GM18907 (cell line): Measurements from ENCODE around the gene MTFP1.
"Not testable (repeated sequence)": the region's sequence is repeated elsewhere in the genome, so short reads cannot be mapped to it uniquely, and the experiment has no call there.

ENCODE experiments used
- ATAC-seq: cut with Tn5 transposase; IDR thresholded peaks from one replicate; pipeline ENCODE4 v1.9.1; 2021; ENCODE audit warnings: mild to moderate bottlenecking, moderate library complexity; ENCODE audit not compliant: unreplicated experiment

Gene MTFP1

GRCh38 chr22:30425327-30425615 lies 297 bp upstream of the MTFP1 start:
- no peak for ATAC-seq

- no peak for ATAC-seq
Measured at GRCh38 chr22:30426388-30427353, 1.1 kb downstream of the MTFP1 start.

- no peak for ATAC-seq
Measured at GRCh38 chr22:30427871-30428270, 2.3 kb downstream of the MTFP1 start.

- ATAC-seq = no peak
Measured at GRCh38 chr22:30429887-30430286, 4.3 kb downstream of the MTFP1 start.

GRCh38 chr22:30430933-30431332 lies 5.4 kb downstream of the MTFP1 start:
- no peak for ATAC-seq

GRCh38 chr22:30432096-30432495 lies 6.5 kb downstream of the MTFP1 start:
- ATAC-seq = no peak

- no peak for ATAC-seq
Measured at GRCh38 chr22:30432520-30432919, 7.0 kb downstream of the MTFP1 start.

GRCh38 chr22:30433227-30433626 lies 7.7 kb downstream of the MTFP1 start:
- ATAC-seq = no peak

- ATAC-seq = no peak
Measured at GRCh38 chr22:30433773-30434172, 8.2 kb downstream of the MTFP1 start.

GRCh38 chr22:30434843-30435242 lies 9.3 kb downstream of the MTFP1 start:
- ATAC-seq = no peak

GRCh38 chr22:30435674-30436126 lies 10.1 kb downstream of the MTFP1 start:
- ATAC-seq = no peak

- ATAC-seq = no peak
Measured at GRCh38 chr22:30436196-30436595, 10.6 kb downstream of the MTFP1 start.

GRCh38 chr22:30438559-30438958 lies 13.0 kb downstream of the MTFP1 start:
- ATAC-seq = no peak

- no peak for ATAC-seq
Measured at GRCh38 chr22:30439226-30439625, 13.7 kb downstream of the MTFP1 start.

GRCh38 chr22:30439836-30440235 lies 14.3 kb downstream of the MTFP1 start:
- no peak for ATAC-seq

GRCh38 chr22:30441088-30441487 lies 15.5 kb downstream of the MTFP1 start:
- no peak for ATAC-seq

GRCh38 chr22:30444632-30445437 lies 19.3 kb downstream of the MTFP1 start:
- ATAC-seq = peak; percentile 37

GRCh38 chr22:30445438-30446145 lies 20.0 kb downstream of the MTFP1 start:
- no peak for ATAC-seq

GRCh38 chr22:30447656-30448055 lies 22.1 kb downstream of the MTFP1 start:
- ATAC-seq = no peak

GRCh38 chr22:30451488-30451887 lies 25.9 kb downstream of the MTFP1 start:
- ATAC-seq = not testable (repeated sequence)

GRCh38 chr22:30452861-30453260 lies 27.3 kb downstream of the MTFP1 start:
- no peak for ATAC-seq
